GM12878 (cell line): ENCODE results near the gene TCF23. TPM values are rescaled to one million over a fixed set of nuclear protein-coding genes. Genes with fewer than 3 reads are reported as not detected.

ENCODE experiments used
- ASH2L ChIP-seq: fragments of 300-600, 200-600 bp; sonication (generic); IDR thresholded peaks from 2 replicates; pipeline ENCODE4 v1.6.1; 2017; ENCODE audit warnings: low read depth, mild to moderate bottlenecking, borderline replicate concordance
- ATF2 ChIP-seq: IDR thresholded peaks from 2 replicates; pipeline ENCODE4 v1.6.1; 2012; ENCODE audit warnings: low read length, inconsistent platforms
- BCLAF1 ChIP-seq: fragments of 450-650 bp; IDR thresholded peaks from 2 replicates; pipeline ENCODE4 v1.6.1; 2017; ENCODE audit warnings: antibody characterized with exemption, mild to moderate bottlenecking, moderate library complexity
- DPF2 ChIP-seq: fragments of 450-650 bp; IDR thresholded peaks from 2 replicates; pipeline ENCODE4 v1.6.1; 2017; ENCODE audit warnings: mild to moderate bottlenecking
- FOXK2 ChIP-seq: fragments of 450-650 bp; IDR thresholded peaks from 2 replicates; pipeline ENCODE4 v1.6.1; 2017; ENCODE audit warnings: mild to moderate bottlenecking, moderate library complexity
- GATAD2B ChIP-seq: fragments of 450-650 bp; conservative IDR thresholded peaks from 2 replicates; pipeline ENCODE4 v1.6.1; 2017; ENCODE audit warnings: low read depth, mild to moderate bottlenecking, moderate library complexity
- HDAC6 ChIP-seq: fragments of 200-600 bp; sonication (generic); IDR thresholded peaks from one replicate; pipeline ENCODE4 v1.8.0; 2017; ENCODE audit warnings: antibody characterized with exemption; ENCODE audit not compliant: unreplicated experiment
- IRF3 ChIP-seq: fragments of 450-650 bp; IDR thresholded peaks from 2 replicates; pipeline ENCODE4 v1.6.1; 2014; ENCODE audit warnings: mild to moderate bottlenecking
- IRF4 ChIP-seq: IDR thresholded peaks from 2 replicates; pipeline ENCODE4 v1.6.1; 2011; ENCODE audit warnings: low read depth, low read length
- JUND ChIP-seq: IDR thresholded peaks from 2 replicates; pipeline ENCODE4 v1.6.1; 2012; ENCODE audit warnings: low read depth, mild to moderate bottlenecking, low read length, improper control_type of control experiment, moderate library complexity
- MAX ChIP-seq: IDR thresholded peaks from 2 replicates; pipeline ENCODE4 v1.6.1; 2012; ENCODE audit warnings: low read depth, low read length, improper control_type of control experiment
- MLLT1 ChIP-seq: fragments of 450-650 bp; IDR thresholded peaks from 2 replicates; pipeline ENCODE4 v1.6.1; 2016; ENCODE audit warnings: mild to moderate bottlenecking
- MTA2 ChIP-seq: fragments of 450-650 bp; IDR thresholded peaks from 2 replicates; pipeline ENCODE4 v1.6.1; 2016; ENCODE audit warnings: low read depth, mild to moderate bottlenecking, moderate library complexity
- PAX5 ChIP-seq: IDR thresholded peaks from 2 replicates; pipeline ENCODE4 v1.6.1; 2011; ENCODE audit warnings: low read depth, low read length, borderline replicate concordance
- PBX3 ChIP-seq: IDR thresholded peaks from 2 replicates; pipeline ENCODE4 v1.6.1; 2011; ENCODE audit warnings: mild to moderate bottlenecking, low read depth, low read length, moderate library complexity; ENCODE audit not compliant: insufficient replicate concordance
- RAD21 ChIP-seq: IDR thresholded peaks from 2 replicates; pipeline ENCODE4 v1.6.1; 2011; ENCODE audit warnings: mild to moderate bottlenecking, low read depth, low read length, moderate library complexity; ENCODE audit not compliant: insufficient read depth
- RAD51 ChIP-seq: fragments of 450-650 bp; IDR thresholded peaks from 2 replicates; pipeline ENCODE4 v1.6.1; 2016; ENCODE audit warnings: moderate library complexity, mild to moderate bottlenecking, inconsistent platforms
- ZNF24 ChIP-seq: fragments of 450-650 bp; IDR thresholded peaks from 2 replicates; pipeline ENCODE4 v1.6.1; 2017; ENCODE audit warnings: antibody characterized with exemption, mild to moderate bottlenecking
- ZNF384 ChIP-seq: IDR thresholded peaks from 2 replicates; pipeline ENCODE4 v1.6.1; 2012; ENCODE audit warnings: low read depth, mild to moderate bottlenecking, low read length, improper control_type of control experiment, borderline replicate concordance
- ZNF622 ChIP-seq: fragments of 450-650 bp; IDR thresholded peaks from 2 replicates; pipeline ENCODE4 v1.6.1; 2017; ENCODE audit warnings: mild to moderate bottlenecking, inconsistent platforms
- polyA plus RNA-seq, 11 experiments: library from polyadenylated mRNA; depleted of rRNA in 4 of 11; unstranded in 6 of 11; stranded (reverse) in 5 of 11; fragments of >200 nt; fragmentation: Nextera tagmentation in 4 of 11; fragmentation: Illumina TruSeq in 1 of 11; extraction: Ambion mirVana in 4 of 11; extraction: Trizol in 1 of 11; gene quantifications; 1 replicate in 1 of 11; 2 replicates in 10 of 11; pipeline versions ENCODE4 v1.2.1 to v1.2.3, GENCODE V29; 2011 to 2016; ENCODE audit warnings: inconsistent platforms in 2 of 11, missing spikeins in 2 of 11, low read depth in 1 of 11
- total RNA-seq, 4 experiments: library from RNA; depleted of rRNA in 3 of 4; stranded (reverse); fragments of >200 nt in 3 of 4; fragmentation: Illumina TruSeq in 1 of 4; extraction: Trizol in 1 of 4; gene quantifications; 2 replicates each; pipeline versions ENCODE4 v1.2.1 to v1.2.3, GENCODE V29; 2013 to 2021

Gene TCF23
- total and polyA plus RNA-seq, 10 of the 15 experiments (the other 5 are each of a cell fraction or from before 2014, with no cell fraction given), result not detected

GRCh38 chr2:27164960-27165763 is 16.4 kb downstream of the TCF23 start (continued):
- TF ChIP-seq ZNF384 (no peak), BCLAF1 (no peak), ZNF622 (no peak), MLLT1 (no peak), RAD21 (no peak), ATF2 (no peak), ASH2L (no peak), RAD51 (peak; percentile 64; the same call in 1 of the 2 replicates), FOXK2 (peak; percentile 35; the same call in 1 of the 2 replicates), MAX (no peak), JUND (no peak; the same call in 1 of the 2 replicates), PAX5 (no peak), MTA2 (peak; percentile 53; the same call in 1 of the 2 replicates), IRF3 (no peak), IRF4 (peak; percentile 70; the same call in 1 of the 2 replicates), HDAC6 (no peak), PBX3 (no peak), GATAD2B (0 out of 2 replicates have a peak, but pooled peaks have one; percentile 30), ZNF24 (0 out of 2 replicates have a peak, but pooled peaks have one; percentile 13), DPF2 (peak; percentile 54; the same call in 1 of the 2 replicates)
